ENCODE results near the gene ITPR1.
A peak's percentile ranks its signal among the peaks of the same experiment; 100 is the strongest.

The ITPR1 gene

GRCh38 chr3:4836516-4836915 lies 343.4 kb downstream of the ITPR1 start:
- DNase-seq (ENCODE audit: low spot score): no peak
- TF ChIP-seq CTCF (IDR thresholded peaks at IDR 0.05): no peak
- Histone ChIP-seq H3K4me3 (no peak overlapping the region), H3K27ac (no peak overlapping the region)

GRCh38 chr3:4837374-4837930 lies 344.3 kb downstream of the ITPR1 start:
- no peak overlapping the region for H3K27ac ChIP-seq
- no peak for TF ChIP-seq CTCF (IDR thresholded peaks at IDR 0.05)
- DNase-seq (ENCODE audit: low spot score): no peak
- H3K4me3 ChIP-seq: no peak overlapping the region

- H3K27ac ChIP-seq: peak overlapping the region in 1 of 2 donors; percentile 21
- no peak overlapping the region for H3K4me3 ChIP-seq
- no peak for TF ChIP-seq CTCF (IDR thresholded peaks at IDR 0.05)
- no peak for DNase-seq (ENCODE audit: low spot score)
Observed at GRCh38 chr3:4838621-4839022, 345.5 kb downstream of the ITPR1 start.

GRCh38 chr3:4839278-4839677 lies 346.1 kb downstream of the ITPR1 start:
- no peak overlapping the region for H3K4me3 ChIP-seq
- TF ChIP-seq CTCF (IDR thresholded peaks at IDR 0.05): no peak
- no peak for DNase-seq (ENCODE audit: low spot score)
- H3K27ac ChIP-seq: no peak overlapping the region

GRCh38 chr3:4841225-4841624 lies 348.1 kb downstream of the ITPR1 start:
- no peak for DNase-seq (ENCODE audit: low spot score)
- Histone ChIP-seq H3K27ac (no peak overlapping the region), H3K4me3 (no peak overlapping the region)
- no peak for TF ChIP-seq CTCF (IDR thresholded peaks at IDR 0.05)

GRCh38 chr3:4841776-4842440 lies 348.8 kb downstream of the ITPR1 start:
- DNase-seq (ENCODE audit: low spot score): no peak
- no peak overlapping the region for H3K27ac ChIP-seq
- H3K4me3 ChIP-seq: no peak overlapping the region
- TF ChIP-seq CTCF (IDR thresholded peaks at IDR 0.05): no peak

GRCh38 chr3:4843619-4844018 lies 350.5 kb downstream of the ITPR1 start:
- Histone ChIP-seq H3K27ac (no peak overlapping the region), H3K4me3 (no peak overlapping the region)
- DNase-seq (ENCODE audit: low spot score): no peak
- TF ChIP-seq CTCF (IDR thresholded peaks at IDR 0.05): no peak
